HEK293 (cell line): ENCODE measurements around the gene CDC34.

ENCODE experiments used
- KLF7 ChIP-seq: fragments of 450-650 bp; formaldehyde crosslinking; IDR thresholded peaks from 2 replicates; pipeline ENCODE4 v1.5.1; 2016; ENCODE audit warnings: missing biosample characterization, missing genetic modification characterization, borderline replicate concordance
- PRDM1 ChIP-seq: fragments of 450-650 bp; formaldehyde crosslinking; IDR thresholded peaks from 2 replicates; pipeline ENCODE4; 2016; ENCODE audit warnings: missing biosample characterization, missing genetic modification characterization
- REPIN1 ChIP-seq: fragments of 450-650 bp; formaldehyde crosslinking; IDR thresholded peaks from 2 replicates; pipeline ENCODE4 v1.5.1; 2017; ENCODE audit warnings: missing biosample characterization, missing genetic modification characterization, low read depth
- SP3 ChIP-seq: fragments of 450-650 bp; formaldehyde crosslinking; IDR thresholded peaks from 2 replicates; pipeline ENCODE4 v1.5.1; 2016; ENCODE audit warnings: missing biosample characterization, missing genetic modification characterization
- SP7 ChIP-seq: fragments of 450-650 bp; formaldehyde crosslinking; IDR thresholded peaks from 2 replicates; pipeline ENCODE4 v1.5.1; 2016; ENCODE audit warnings: missing biosample characterization, missing genetic modification characterization
- ZBTB17 ChIP-seq: fragments of 450-650 bp; formaldehyde crosslinking; IDR thresholded peaks from 2 replicates; pipeline ENCODE4 v1.5.1; 2016; ENCODE audit warnings: missing biosample characterization, missing genetic modification characterization
- ZBTB20 ChIP-seq: fragments of 450-650 bp; formaldehyde crosslinking; IDR thresholded peaks from 2 replicates; pipeline ENCODE4 v1.5.1; 2016; ENCODE audit warnings: missing biosample characterization, missing genetic modification characterization
- ZNF10 ChIP-seq: fragments of 450-650 bp; formaldehyde crosslinking; IDR thresholded peaks from 2 replicates; pipeline ENCODE4 v1.5.1; 2017; ENCODE audit warnings: missing biosample characterization, missing genetic modification characterization
- ZNF140 ChIP-seq: fragments of 450-650 bp; formaldehyde crosslinking; IDR thresholded peaks from 2 replicates; pipeline ENCODE4 v1.5.1; 2016; ENCODE audit warnings: missing biosample characterization, missing genetic modification characterization
- ZNF2 ChIP-seq: fragments of 450-650 bp; formaldehyde crosslinking; IDR thresholded peaks from 2 replicates; pipeline ENCODE4 v1.5.1; 2016; ENCODE audit warnings: missing biosample characterization, missing genetic modification characterization
- ZNF561 ChIP-seq: fragments of 450-650 bp; IDR thresholded peaks from 2 replicates; pipeline ENCODE4 v1.5.1; 2018; ENCODE audit warnings: missing biosample characterization, missing genetic modification characterization, borderline replicate concordance
- ZNF626 ChIP-seq: fragments of 450-650 bp; sonication (Bioruptor Pico); formaldehyde crosslinking; IDR thresholded peaks from 2 replicates; pipeline ENCODE4 v1.5.1; 2018; ENCODE audit warnings: missing biosample characterization, missing genetic modification characterization, inconsistent platforms
- ZNF660 ChIP-seq: fragments of 450-650 bp; IDR thresholded peaks from 2 replicates; pipeline ENCODE4 v1.5.1; 2018; ENCODE audit warnings: missing biosample characterization, mild to moderate bottlenecking, missing genetic modification characterization
- ZNF664 ChIP-seq: fragments of 450-650 bp; formaldehyde crosslinking; IDR thresholded peaks from 2 replicates; pipeline ENCODE4 v1.5.1; 2016; ENCODE audit warnings: missing biosample characterization, missing genetic modification characterization
- TF ChIP-seq, protein P1 (sequence below): sonication (generic); formaldehyde crosslinking; IDR thresholded peaks from 2 replicates; pipeline ENCODE4 v1.8.1; 2022; ENCODE audit warnings: mild to moderate bottlenecking, moderate library complexity, missing genetic modification reagents
- TF ChIP-seq, protein P2 (sequence below): fragments of 450-650 bp; formaldehyde crosslinking; IDR thresholded peaks from 2 replicates; pipeline ENCODE4 v1.5.1; 2016; ENCODE audit warnings: missing biosample characterization, missing genetic modification characterization
- TF ChIP-seq, protein P3 (sequence below): fragments of 450-650 bp; formaldehyde crosslinking; conservative IDR thresholded peaks from 2 replicates; pipeline ENCODE4 v1.5.1; 2016; ENCODE audit warnings: low read depth, missing biosample characterization, missing genetic modification characterization
- TF ChIP-seq, protein P4 (sequence below): fragments of 450-650 bp; formaldehyde crosslinking; optimal IDR thresholded peaks from 2 replicates; pipeline ENCODE3; 2016; ENCODE audit warnings: missing biosample characterization, mild to moderate bottlenecking, missing genetic modification characterization
- TF ChIP-seq, protein P5 (sequence below): fragments of 450-650 bp; formaldehyde crosslinking; IDR thresholded peaks from 2 replicates; pipeline ENCODE4 v1.5.1; 2016; ENCODE audit warnings: missing biosample characterization, missing genetic modification characterization
- TF ChIP-seq, protein P6 (sequence below): fragments of 450-650 bp; formaldehyde crosslinking; IDR thresholded peaks from 2 replicates; pipeline ENCODE4 v1.5.1; 2016; ENCODE audit warnings: missing biosample characterization, missing genetic modification characterization

CDC34 gene

DNA sequence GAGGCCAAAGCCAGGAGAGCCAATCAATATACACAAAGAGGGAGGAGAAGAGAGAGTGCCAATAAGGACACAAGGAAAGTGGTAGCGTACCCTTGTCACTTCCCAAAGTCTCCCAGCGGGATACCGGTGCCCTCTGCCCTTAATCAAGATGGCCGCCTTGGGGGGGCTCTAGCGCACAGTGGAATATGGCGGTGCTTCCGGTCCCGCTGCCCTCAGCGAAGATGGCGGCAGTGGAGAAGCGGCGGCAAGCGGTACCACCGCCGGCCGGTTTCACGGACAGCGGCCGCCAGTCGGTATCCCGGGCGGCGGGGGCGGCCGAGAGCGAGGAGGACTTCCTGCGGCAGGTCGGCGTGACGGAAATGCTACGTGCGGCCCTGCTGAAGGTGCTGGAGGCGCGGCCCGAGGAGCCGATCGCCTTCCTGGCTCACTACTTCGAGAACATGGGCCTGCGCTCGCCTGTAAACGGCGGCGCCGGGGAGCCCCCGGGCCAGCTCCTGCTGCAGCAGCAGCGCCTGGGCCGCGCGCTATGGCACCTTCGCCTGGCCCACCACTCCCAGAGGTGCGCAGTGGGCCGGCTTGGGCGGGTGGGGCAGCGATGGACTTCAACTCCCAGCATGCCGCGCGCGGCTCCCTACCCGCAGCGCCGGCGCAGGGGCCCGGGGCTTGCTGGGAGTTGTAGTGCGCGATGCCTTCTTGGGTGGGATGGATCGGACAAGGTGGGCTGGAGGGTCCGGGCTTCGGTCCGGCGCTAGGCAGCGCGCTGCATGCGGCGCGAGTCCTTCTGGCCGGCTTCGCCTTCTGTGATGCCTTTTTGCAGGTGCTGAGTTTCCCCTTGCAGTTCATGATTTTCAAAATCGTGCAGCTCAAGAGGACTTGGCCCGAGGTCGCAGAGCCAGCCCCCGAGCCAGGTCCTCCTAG is 24.0 kb upstream of the CDC34 start, which contains the start of gene TPGS1 (continued):
- TF ChIP-seq, protein P1, sequence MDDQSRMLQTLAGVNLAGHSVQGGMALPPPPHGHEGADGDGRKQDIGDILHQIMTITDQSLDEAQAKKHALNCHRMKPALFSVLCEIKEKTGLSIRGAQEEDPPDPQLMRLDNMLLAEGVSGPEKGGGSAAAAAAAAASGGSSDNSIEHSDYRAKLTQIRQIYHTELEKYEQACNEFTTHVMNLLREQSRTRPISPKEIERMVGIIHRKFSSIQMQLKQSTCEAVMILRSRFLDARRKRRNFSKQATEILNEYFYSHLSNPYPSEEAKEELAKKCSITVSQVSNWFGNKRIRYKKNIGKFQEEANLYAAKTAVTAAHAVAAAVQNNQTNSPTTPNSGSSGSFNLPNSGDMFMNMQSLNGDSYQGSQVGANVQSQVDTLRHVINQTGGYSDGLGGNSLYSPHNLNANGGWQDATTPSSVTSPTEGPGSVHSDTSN (CRISPR knock-in tag) = peak; percentile 39; the same call in 1 of the 2 replicates
- TF ChIP-seq ZNF664 (tag by site-specific recombination) (no peak), ZBTB17 (peak; percentile 99), PRDM1 (peak; percentile 69), ZNF660 (tag by site-specific recombination) (0 out of 2 replicates have a peak, but pooled peaks have one; percentile 8), ZNF626 (tag by site-specific recombination) (no peak), ZNF140 (tag by site-specific recombination) (no peak), ZNF10 (tag by site-specific recombination) (peak; percentile 82; the same call in 1 of the 2 replicates), SP7 (tag by site-specific recombination) (peak; percentile 38; the same call in 1 of the 2 replicates), KLF7 (0 out of 2 replicates have a peak, but pooled peaks have one; percentile 15), ZBTB20 (tag by site-specific recombination) (peak; percentile 33; the same call in 1 of the 2 replicates), SP3 (tag by site-specific recombination) (peak; percentile 73), REPIN1 (no peak), ZNF561 (tag by site-specific recombination) (0 out of 2 replicates have a peak, but pooled peaks have one; percentile 18), ZNF2 (tag by site-specific recombination) (peak; percentile 41; the same call in 1 of the 2 replicates)
- TF ChIP-seq, protein P2, sequence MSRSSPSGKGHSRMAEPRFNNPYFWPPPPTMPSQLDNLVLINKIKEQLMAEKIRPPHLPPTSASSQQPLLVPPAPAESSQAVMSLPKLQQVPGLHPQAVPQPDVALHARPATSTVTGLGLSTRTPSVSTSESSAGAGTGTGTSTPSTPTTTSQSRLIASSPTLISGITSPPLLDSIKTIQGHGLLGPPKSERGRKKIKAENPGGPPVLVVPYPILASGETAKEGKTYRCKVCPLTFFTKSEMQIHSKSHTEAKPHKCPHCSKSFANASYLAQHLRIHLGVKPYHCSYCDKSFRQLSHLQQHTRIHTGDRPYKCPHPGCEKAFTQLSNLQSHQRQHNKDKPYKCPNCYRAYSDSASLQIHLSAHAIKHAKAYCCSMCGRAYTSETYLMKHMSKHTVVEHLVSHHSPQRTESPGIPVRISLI (tag by site-specific recombination) = no peak
- TF ChIP-seq, protein P3, sequence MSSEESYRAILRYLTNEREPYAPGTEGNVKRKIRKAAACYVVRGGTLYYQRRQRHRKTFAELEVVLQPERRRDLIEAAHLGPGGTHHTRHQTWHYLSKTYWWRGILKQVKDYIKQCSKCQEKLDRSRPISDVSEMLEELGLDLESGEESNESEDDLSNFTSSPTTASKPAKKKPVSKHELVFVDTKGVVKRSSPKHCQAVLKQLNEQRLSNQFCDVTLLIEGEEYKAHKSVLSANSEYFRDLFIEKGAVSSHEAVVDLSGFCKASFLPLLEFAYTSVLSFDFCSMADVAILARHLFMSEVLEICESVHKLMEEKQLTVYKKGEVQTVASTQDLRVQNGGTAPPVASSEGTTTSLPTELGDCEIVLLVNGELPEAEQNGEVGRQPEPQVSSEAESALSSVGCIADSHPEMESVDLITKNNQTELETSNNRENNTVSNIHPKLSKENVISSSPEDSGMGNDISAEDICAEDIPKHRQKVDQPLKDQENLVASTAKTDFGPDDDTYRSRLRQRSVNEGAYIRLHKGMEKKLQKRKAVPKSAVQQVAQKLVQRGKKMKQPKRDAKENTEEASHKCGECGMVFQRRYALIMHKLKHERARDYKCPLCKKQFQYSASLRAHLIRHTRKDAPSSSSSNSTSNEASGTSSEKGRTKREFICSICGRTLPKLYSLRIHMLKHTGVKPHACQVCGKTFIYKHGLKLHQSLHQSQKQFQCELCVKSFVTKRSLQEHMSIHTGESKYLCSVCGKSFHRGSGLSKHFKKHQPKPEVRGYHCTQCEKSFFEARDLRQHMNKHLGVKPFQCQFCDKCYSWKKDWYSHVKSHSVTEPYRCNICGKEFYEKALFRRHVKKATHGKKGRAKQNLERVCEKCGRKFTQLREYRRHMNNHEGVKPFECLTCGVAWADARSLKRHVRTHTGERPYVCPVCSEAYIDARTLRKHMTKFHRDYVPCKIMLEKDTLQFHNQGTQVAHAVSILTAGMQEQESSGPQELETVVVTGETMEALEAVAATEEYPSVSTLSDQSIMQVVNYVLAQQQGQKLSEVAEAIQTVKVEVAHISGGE (tag by site-specific recombination) = peak; percentile 92
- TF ChIP-seq, protein P4, sequence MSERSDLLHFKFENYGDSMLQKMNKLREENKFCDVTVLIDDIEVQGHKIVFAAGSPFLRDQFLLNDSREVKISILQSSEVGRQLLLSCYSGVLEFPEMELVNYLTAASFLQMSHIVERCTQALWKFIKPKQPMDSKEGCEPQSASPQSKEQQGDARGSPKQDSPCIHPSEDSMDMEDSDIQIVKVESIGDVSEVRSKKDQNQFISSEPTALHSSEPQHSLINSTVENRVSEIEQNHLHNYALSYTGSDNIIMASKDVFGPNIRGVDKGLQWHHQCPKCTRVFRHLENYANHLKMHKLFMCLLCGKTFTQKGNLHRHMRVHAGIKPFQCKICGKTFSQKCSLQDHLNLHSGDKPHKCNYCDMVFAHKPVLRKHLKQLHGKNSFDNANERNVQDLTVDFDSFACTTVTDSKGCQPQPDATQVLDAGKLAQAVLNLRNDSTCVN (tag by site-specific recombination) = peak; percentile 32
- TF ChIP-seq, protein P5, sequence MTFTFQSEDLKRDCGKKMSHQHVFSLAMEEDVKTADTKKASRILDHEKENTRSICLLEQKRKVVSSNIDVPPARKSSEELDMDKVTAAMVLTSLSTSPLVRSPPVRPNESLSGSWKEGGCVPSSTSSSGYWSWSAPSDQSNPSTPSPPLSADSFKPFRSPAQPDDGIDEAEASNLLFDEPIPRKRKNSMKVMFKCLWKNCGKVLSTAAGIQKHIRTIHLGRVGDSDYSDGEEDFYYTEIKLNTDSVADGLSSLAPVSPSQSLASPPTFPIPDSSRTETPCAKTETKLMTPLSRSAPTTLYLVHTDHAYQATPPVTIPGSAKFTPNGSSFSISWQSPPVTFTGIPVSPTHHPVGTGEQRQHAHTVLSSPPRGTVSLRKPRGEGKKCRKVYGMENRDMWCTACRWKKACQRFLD (tag by site-specific recombination) = peak; percentile 77; the same call in 1 of the 2 replicates
- TF ChIP-seq, protein P6, sequence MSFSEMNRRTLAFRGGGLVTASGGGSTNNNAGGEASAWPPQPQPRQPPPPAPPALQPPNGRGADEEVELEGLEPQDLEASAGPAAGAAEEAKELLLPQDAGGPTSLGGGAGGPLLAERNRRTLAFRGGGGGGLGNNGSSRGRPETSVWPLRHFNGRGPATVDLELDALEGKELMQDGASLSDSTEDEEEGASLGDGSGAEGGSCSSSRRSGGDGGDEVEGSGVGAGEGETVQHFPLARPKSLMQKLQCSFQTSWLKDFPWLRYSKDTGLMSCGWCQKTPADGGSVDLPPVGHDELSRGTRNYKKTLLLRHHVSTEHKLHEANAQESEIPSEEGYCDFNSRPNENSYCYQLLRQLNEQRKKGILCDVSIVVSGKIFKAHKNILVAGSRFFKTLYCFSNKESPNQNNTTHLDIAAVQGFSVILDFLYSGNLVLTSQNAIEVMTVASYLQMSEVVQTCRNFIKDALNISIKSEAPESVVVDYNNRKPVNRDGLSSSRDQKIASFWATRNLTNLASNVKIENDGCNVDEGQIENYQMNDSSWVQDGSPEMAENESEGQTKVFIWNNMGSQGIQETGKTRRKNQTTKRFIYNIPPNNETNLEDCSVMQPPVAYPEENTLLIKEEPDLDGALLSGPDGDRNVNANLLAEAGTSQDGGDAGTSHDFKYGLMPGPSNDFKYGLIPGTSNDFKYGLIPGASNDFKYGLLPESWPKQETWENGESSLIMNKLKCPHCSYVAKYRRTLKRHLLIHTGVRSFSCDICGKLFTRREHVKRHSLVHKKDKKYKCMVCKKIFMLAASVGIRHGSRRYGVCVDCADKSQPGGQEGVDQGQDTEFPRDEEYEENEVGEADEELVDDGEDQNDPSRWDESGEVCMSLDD = peak; percentile 37; the same call in 1 of the 2 replicates
- TF ChIP-seq, all 188 proteins: peak for 49
